H1 (cell line): ENCODE data around the gene DBNL.

Experiments used
- CBX8 ChIP-seq: fragments of 300-800, 300-1000 bp; sonication (generic); IDR thresholded peaks from 2 replicates; pipeline ENCODE4 v1.7.1; 2016; ENCODE audit warnings: low read depth, low read length, borderline replicate concordance
- CHD1 ChIP-seq: IDR thresholded peaks from 2 replicates; pipeline ENCODE4 v1.6.1; 2012; ENCODE audit warnings: low read depth, low read length, improper control_type of control experiment
- CTCF ChIP-seq, 3 experiments: IDR thresholded peaks; 1 replicate in 2 of 3; 2 replicates in 1 of 3; pipeline versions ENCODE4 v1.5.1 to v1.6.1; 2011; ENCODE audit warnings: low read length in 3 of 3, mild to moderate bottlenecking in 3 of 3, inconsistent platforms in 2 of 3, low read depth in 1 of 3, moderate library complexity in 1 of 3; ENCODE audit not compliant: insufficient read depth in 1 of 3; ENCODE audit errors: control extremely low read depth in 1 of 3
- HDAC2 ChIP-seq, 2 experiments: fragments of 300-600 bp in 1 of 2; sonication (generic) in 1 of 2; IDR thresholded peaks; 2 replicates each; pipeline ENCODE4 v1.6.1; 2011 to 2012; ENCODE audit warnings: low read depth in 2 of 2, low read length in 2 of 2, mild to moderate bottlenecking in 2 of 2, moderate library complexity in 2 of 2, borderline replicate concordance in 1 of 2, inconsistent platforms in 1 of 2
- KDM1A ChIP-seq: fragments of 200-600, 300-600 bp; sonication (generic); IDR thresholded peaks from 2 replicates; pipeline ENCODE4 v1.7.1; 2016; ENCODE audit warnings: mild to moderate bottlenecking, low read length, borderline replicate concordance
- POLR2A ChIP-seq, 2 experiments: IDR thresholded peaks; 1 replicate in 1 of 2; 2 replicates in 1 of 2; pipeline ENCODE4 v1.6.1; 2011; ENCODE audit warnings: low read depth in 2 of 2, low read length in 2 of 2, mild to moderate bottlenecking in 2 of 2; ENCODE audit errors: control extremely low read depth in 1 of 2
- POLR2AphosphoS5 ChIP-seq: IDR thresholded peaks from 2 replicates; pipeline ENCODE4 v1.6.1; 2011; ENCODE audit warnings: low read depth, low read length
- RFX5 ChIP-seq: IDR thresholded peaks from 2 replicates; pipeline ENCODE4 v1.6.1; 2011; ENCODE audit warnings: low read depth, low read length, improper control_type of control experiment, borderline replicate concordance
- SP1 ChIP-seq: IDR thresholded peaks from 2 replicates; pipeline ENCODE4 v1.6.1; 2011; ENCODE audit warnings: low read depth, low read length
- TBP ChIP-seq: IDR thresholded peaks from 2 replicates; pipeline ENCODE4 v1.6.1; 2011; ENCODE audit warnings: low read depth, low read length, improper control_type of control experiment
- USF2 ChIP-seq: IDR thresholded peaks from 2 replicates; pipeline ENCODE4 v1.6.1; 2011; ENCODE audit warnings: low read length, improper control_type of control experiment

- no peak for TF ChIP-seq RFX5
- no peak for TF ChIP-seq POLR2AphosphoS5
- TF ChIP-seq CTCF (IDR thresholded peaks at IDR 0.05; ENCODE audit: control extremely low read depth in 1 of 3, insufficient read depth in 1 of 3, low read depth in 1 of 3, low read length in 3 of 3) = no peak
- no peak for TF ChIP-seq KDM1A
- TF ChIP-seq USF2 = no peak
- no peak for TF ChIP-seq TBP
- TF ChIP-seq CBX8 = no peak
- TF ChIP-seq CHD1 = no peak
- no peak for TF ChIP-seq SP1
- no peak for TF ChIP-seq POLR2A (IDR thresholded peaks at IDR 0.05; ENCODE audit: control extremely low read depth in 1 of 2, low read depth in 2 of 2, low read length in 2 of 2)
- TF ChIP-seq HDAC2 (IDR thresholded peaks at IDR 0.05; ENCODE audit: borderline replicate concordance in 1 of 2, low read depth in 2 of 2, low read length in 2 of 2) = no peak
These were observed 52.8 kb downstream of the DBNL start for GRCh38 chr7:44097064-44097932.
